Neuron (in vitro differentiated cells): Measurements from ENCODE around the gene DOK7.
"Not testable (repeated sequence)": the region's sequence is repeated elsewhere in the genome, so short reads cannot be mapped to it uniquely, and the experiment has no call there.

Experiments used
- H2AFZ ChIP-seq: one replicate; pipeline ENCODE4 v1.6.1; 2013; ENCODE audit warnings: low read depth, mild to moderate bottlenecking, inconsistent platforms, low read length, moderate library complexity
- H3K27me3 ChIP-seq: one replicate; pipeline ENCODE4 v1.6.1; 2013; ENCODE audit warnings: low read length; ENCODE audit not compliant: insufficient read depth
- H3K36me3 ChIP-seq: one replicate; pipeline ENCODE4 v1.6.1; 2013; ENCODE audit warnings: low read length; ENCODE audit not compliant: insufficient read depth
- H3K4me1 ChIP-seq: one replicate; pipeline ENCODE4 v1.6.1; 2013; ENCODE audit warnings: low read length; ENCODE audit not compliant: insufficient read depth
- H3K4me3 ChIP-seq: 2 replicates; pipeline ENCODE4 v1.5.1; 2013; ENCODE audit warnings: mild to moderate bottlenecking, low read length, moderate library complexity
- H3K9me3 ChIP-seq: one replicate; pipeline ENCODE4 v1.6.1; 2013; ENCODE audit warnings: low read length

The DOK7 gene

GRCh38 chr4:3527914-3528876, 65.1 kb downstream of the DOK7 start:
- Histone ChIP-seq H3K27me3 (no peaks in the 10 kb centered on the region), H3K9me3 (no peaks in the 10 kb centered on the region), H3K4me1 (peaks cover 24% of the 10 kb centered on the region), H3K4me3 (no peak overlapping the region), H3K36me3 (peaks cover 41% of the 10 kb centered on the region), H2AFZ (no peak overlapping the region)

DNA sequence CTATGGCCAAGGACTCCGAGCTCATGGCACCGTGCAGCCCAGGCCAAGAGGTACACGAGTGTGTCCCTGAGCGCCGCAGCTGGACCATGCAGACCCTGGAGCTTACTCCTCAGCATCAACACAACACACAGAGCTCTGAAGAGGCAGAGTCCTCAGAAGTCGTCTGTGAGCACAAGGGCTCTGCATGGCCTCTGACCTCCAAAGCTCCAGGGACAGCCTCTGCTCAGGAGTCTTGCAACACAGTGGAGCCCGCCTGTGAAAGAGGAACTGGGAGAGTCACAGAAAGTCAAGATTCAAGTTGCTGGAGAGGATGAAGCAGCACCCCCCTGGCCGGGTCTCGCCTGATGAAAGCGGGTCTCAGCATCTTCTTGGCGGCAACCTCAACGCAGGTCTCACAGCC, 66.3 kb downstream of the DOK7 start:
- H3K36me3 ChIP-seq = peaks cover 29% of the 10 kb centered on the region
- no peak overlapping the region for H3K4me3 ChIP-seq
- H3K27me3 ChIP-seq = no peaks in the 10 kb centered on the region

GRCh38 chr4:3530051-3530450, 66.9 kb downstream of the DOK7 start:
- Histone ChIP-seq H3K9me3 (no peaks in the 10 kb centered on the region), H3K36me3 (peaks cover 22% of the 10 kb centered on the region), H2AFZ (no peak overlapping the region), H3K4me3 (no peak overlapping the region), H3K4me1 (peaks cover 24% of the 10 kb centered on the region), H3K27me3 (no peaks in the 10 kb centered on the region)

More for the DNA sequence above, 66.3 kb downstream of the DOK7 start:
- Histone ChIP-seq H3K9me3 (no peaks in the 10 kb centered on the region), H2AFZ (no peak overlapping the region), H3K4me1 (peaks cover 24% of the 10 kb centered on the region)

DNA sequence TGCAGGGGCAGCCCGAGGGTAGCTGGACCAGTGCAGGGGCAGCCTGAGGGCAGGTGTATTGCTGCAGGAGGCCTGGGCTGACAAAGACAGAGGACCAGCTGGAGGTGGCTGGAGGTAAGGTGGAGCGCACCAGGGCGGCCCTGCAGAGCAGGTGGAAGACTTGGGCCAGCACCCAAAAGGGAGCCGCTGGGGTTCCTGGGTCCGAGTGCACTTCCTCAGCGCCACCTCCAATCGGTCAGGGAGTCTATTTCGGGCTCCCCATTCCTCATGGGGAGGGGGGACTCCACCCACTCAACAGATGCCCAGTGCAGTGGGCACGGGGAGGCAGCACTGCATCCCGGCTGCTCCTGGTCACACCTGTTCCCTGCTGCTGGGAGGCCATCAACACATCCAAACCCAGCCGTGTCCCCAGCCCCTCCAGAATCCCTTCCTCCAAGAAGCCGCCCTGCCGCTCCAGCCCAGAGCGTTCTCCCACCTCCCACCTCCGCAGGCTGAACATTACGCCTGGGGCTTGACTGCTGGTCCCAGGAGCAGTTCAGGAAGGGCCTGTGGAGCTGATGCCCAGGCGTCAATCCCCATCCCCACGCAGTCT, 67.7 kb downstream of the DOK7 start:
- Histone ChIP-seq H3K9me3 (no peaks in the 10 kb centered on the region), H2AFZ (no peak overlapping the region), H3K36me3 (peaks cover 21% of the 10 kb centered on the region), H3K4me1 (peaks cover 24% of the 10 kb centered on the region), H3K27me3 (no peaks in the 10 kb centered on the region), H3K4me3 (peak overlapping the region; percentile 88)

- Histone ChIP-seq H2AFZ (no peak overlapping the region), H3K4me3 (peak overlapping the region; percentile 88), H3K4me1 (peaks cover 24% of the 10 kb centered on the region), H3K9me3 (peaks cover 2% of the 10 kb centered on the region), H3K27me3 (no peaks in the 10 kb centered on the region), H3K36me3 (peaks cover 20% of the 10 kb centered on the region)
Observed at GRCh38 chr4:3531318-3531878, 68.3 kb downstream of the DOK7 start.

DNA sequence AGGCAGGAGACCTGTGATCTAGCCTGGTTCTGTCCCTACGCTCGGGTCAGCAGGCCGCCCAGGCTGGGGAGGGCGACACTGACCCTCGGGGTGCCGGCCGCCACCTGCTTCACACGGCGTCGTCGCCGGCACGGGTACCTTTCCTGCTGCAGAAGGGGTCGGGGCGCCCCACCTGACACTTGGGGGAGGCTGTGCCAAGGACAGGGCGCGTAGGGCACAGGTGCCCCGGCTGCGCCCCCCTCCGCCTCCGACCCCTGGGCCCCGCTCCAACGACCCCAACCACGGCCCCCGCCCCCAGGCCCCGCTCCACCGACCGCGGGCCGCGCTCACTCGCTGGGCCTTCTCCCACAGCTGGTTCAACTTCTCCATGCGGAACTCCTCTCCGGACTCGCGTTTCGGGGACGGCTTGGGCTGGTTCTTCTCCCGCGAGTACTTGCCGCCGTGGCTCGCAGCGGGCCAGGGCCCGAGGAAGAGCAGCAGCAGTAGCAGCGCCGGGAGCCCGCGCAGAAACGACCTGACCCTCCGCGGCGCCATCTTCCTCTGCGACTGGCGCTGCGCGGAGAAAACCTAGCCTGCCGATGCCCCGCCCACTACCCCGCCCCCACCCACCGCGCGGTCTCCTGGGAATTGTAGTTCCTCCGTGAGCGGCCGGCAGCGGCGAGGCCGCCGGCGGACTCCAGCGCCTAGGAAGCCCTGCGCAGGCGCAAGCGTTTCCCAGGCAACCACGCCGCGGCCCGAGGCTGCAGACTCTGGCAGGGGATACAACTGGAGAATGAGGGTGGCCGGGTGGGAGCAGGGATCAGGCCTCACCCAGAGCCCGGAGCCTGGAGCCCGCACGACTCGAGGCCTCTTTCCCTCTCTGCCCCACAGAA, 69.0 kb downstream of the DOK7 start, which contains the start of gene LRPAP1:
LRPAP1 (minus strand) TSS at position 544 of the 872 bp plus-strand sequence; CDS start at position 534, 10 bp downstream.
- Histone ChIP-seq H3K4me1 (peaks cover 24% of the 10 kb centered on the region), H2AFZ (peak within 1 kb of the TSS; percentile 58), H3K27me3 (no peaks in the 10 kb centered on the region), H3K4me3 (peak within 1 kb of the TSS; percentile 88), H3K9me3 (peaks cover 2% of the 10 kb centered on the region), H3K36me3 (peaks cover 18% of the 10 kb centered on the region)

DNA sequence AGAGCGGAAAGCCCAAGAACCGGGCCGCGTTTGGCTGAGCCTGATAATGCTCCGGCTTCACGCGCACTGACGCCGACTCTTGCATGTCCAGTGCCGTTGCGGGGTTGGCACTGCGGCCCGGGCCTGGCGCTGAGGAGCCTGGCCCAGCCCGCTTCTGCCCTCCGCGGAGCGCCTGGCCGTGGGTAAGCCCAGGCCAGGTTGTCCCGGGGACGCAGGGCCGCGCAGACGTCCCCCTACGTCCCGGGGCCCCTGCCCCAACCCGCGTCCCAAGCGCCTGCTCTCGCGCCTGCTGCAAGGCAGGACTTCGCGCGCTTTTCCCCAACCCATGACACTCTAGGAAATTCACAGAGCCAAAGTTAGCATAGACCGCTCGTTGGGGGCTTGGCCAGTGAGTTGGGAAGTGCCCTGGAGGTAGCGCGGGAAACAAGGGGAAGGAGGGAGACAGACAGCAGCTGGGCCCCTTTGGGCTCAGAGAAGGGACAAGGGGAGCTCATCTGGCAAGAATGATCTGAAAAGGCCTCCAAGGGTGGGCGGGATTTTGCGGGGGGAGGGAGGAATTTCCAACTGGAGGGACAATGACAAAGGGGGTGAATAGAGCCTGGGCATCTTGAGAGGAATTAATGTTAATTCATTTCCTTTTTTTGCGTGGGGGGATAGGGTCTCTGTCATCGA, 69.8 kb downstream of the DOK7 start:
- Histone ChIP-seq H3K27me3 (no peaks in the 10 kb centered on the region), H3K4me1 (peaks cover 24% of the 10 kb centered on the region), H3K36me3 (peaks cover 14% of the 10 kb centered on the region), H3K9me3 (peaks cover 2% of the 10 kb centered on the region), H2AFZ (peak overlapping the region; percentile 58), H3K4me3 (peak overlapping the region; percentile 30)

- Histone ChIP-seq H3K27me3 (no peaks in the 10 kb centered on the region), H3K36me3 (peaks cover 13% of the 10 kb centered on the region), H3K4me1 (peaks cover 24% of the 10 kb centered on the region), H3K4me3 (no peak overlapping the region), H3K9me3 (peaks cover 2% of the 10 kb centered on the region), H2AFZ (no peak overlapping the region)
Observed at GRCh38 chr4:3533423-3533820, 70.3 kb downstream of the DOK7 start.

DNA sequence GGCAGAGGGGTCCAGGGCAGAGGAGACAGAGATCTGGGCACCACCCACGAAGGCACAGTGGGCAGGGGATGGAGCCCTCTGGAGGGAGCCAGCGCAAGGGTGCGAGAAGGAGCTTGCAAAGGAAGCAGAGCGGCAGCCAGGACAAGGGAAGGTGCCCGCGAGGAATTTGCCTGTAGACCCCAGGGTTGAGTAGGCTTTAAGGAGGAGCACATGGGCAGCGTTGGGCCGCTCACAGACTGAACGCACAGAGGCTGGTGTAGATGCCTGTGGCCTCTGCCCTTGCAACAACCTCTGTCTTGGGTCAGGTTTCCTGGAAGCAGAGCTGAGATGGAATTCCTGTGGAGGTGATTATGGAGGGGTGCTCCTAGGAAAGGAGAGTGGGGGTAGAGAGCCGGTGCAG, 72.7 kb downstream of the DOK7 start:
- not testable (repeated sequence) for H3K4me3 ChIP-seq, H2AFZ ChIP-seq, H3K36me3 ChIP-seq, H3K9me3 ChIP-seq, H3K27me3 ChIP-seq
- peaks cover 14% of the 10 kb centered on the region for H3K4me1 ChIP-seq

DNA sequence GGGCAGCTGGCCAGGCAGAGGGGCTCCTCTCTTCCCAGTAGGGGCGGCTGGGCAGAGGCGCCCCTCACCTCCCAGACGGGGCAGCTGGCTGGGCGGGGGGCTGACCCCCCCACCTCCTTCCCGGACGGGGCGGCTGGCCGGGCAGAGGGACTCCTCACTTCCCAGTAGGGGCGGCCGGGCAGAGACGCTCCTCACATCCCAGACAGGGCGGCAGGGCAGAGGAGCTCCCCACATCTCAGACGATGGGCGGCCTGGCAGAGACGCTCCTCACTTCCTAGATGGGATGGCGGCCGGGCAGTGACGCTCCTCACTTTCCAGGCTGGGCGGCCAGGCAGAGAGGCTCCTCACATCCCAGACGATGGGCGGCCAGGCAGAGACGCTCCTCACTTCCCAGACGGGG, 75.8 kb downstream of the DOK7 start:
- not testable (repeated sequence) for H3K36me3 ChIP-seq, H3K4me3 ChIP-seq, H2AFZ ChIP-seq

DNA sequence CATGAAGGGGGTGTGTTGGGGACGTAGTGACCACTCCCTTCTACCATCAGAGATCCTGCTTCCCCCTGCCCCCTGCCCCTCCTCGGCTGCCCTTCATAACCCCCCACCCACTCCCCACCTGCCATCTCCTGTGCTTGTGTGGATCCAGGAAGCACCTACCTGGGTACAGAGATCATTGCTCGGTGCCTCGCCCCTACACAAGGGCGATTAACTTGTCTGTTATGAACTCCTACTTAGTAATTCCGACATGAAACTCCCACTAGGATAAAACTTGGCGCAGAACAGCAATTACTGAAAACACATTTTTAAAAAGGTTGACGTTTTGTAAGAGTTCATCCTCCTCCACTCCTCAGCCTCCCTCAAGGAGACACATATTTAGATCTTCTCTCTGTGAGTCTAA, 80.3 kb downstream of the DOK7 start:
- not testable (repeated sequence) for H3K9me3 ChIP-seq, H3K27me3 ChIP-seq

More for the DNA sequence above, 75.8 kb downstream of the DOK7 start:
- H3K9me3 ChIP-seq, H3K4me1 ChIP-seq, H3K27me3 ChIP-seq: not testable (repeated sequence)

More for the DNA sequence above, 80.3 kb downstream of the DOK7 start:
- H3K4me1 ChIP-seq, H3K36me3 ChIP-seq, H3K4me3 ChIP-seq, H2AFZ ChIP-seq: not testable (repeated sequence)
